Measurements from ENCODE around the gene GPR137B. TPM values are rescaled to one million over a fixed set of nuclear protein-coding genes. Genes with fewer than 3 reads are reported as not detected.

GPR137B gene
- total and polyA plus RNA-seq, 2 experiments from 2014 or later: 4.5 to 11.1 TPM

- H3K9me3 Mint-ChIP-seq: no peaks in the 10 kb centered on the region
- DNase-seq (ENCODE audit: low spot score): peak; percentile 61
- no peaks in the 10 kb centered on the region for H3K36me3 Mint-ChIP-seq (ENCODE audit: low read depth)
These were observed 39.3 kb upstream of the GPR137B start for GRCh38 chr1:236103059-236103458.

More at GRCh38 chr1:236103059-236103458, 39.3 kb upstream of the GPR137B start:
- peaks cover 9% of the 10 kb centered on the region for H3K4me1 Mint-ChIP-seq
- no peaks in the 10 kb centered on the region for H3K36me3 ChIP-seq (ENCODE audit: insufficient read depth)
- H3K27ac Mint-ChIP-seq: no peak overlapping the region
- H3K9me2 ChIP-seq (ENCODE audit: insufficient read depth): no peaks in the 10 kb centered on the region
- peak overlapping the region; percentile 17; the same call in 1 of the 2 replicates for H3K4me3 ChIP-seq
- peaks cover 8% of the 10 kb centered on the region for H3K27me3 Mint-ChIP-seq (ENCODE audit: insufficient read depth, low read depth, poor library complexity)
- ATAC-seq: peak; percentile 88
- no peaks in the 10 kb centered on the region for H4K20me1 ChIP-seq (replicated peaks; ENCODE audit: insufficient read depth)
- no peaks in the 10 kb centered on the region for H3F3A ChIP-seq (replicated peaks; ENCODE audit: low read depth)
- 0 out of 3 replicates have a peak overlapping the region, but pooled peaks have one; percentile 25 for H3K4me3 Mint-ChIP-seq
- H3K4me1 ChIP-seq (ENCODE audit: insufficient read depth): no peaks in the 10 kb centered on the region
- H3K27ac ChIP-seq (ENCODE audit: low read depth): no peak overlapping the region
- H2AFZ ChIP-seq: peak overlapping the region; percentile 77
- no peak for TF ChIP-seq NANOG (IDR thresholded peaks at IDR 0.05; ENCODE audit: borderline replicate concordance)
- no peak for TF ChIP-seq ZNF114 (CRISPR knock-in tag; IDR thresholded peaks at IDR 0.05)
- TF ChIP-seq JUNB (IDR thresholded peaks at IDR 0.05; ENCODE audit: unreplicated experiment): no peak
- no peak for TF ChIP-seq POLR2AphosphoS5 (IDR thresholded peaks at IDR 0.05; ENCODE audit: low read depth)
- TF ChIP-seq EZH2phosphoT487 (IDR thresholded peaks at IDR 0.05; ENCODE audit: unreplicated experiment): no peak
- TF ChIP-seq, protein P1, sequence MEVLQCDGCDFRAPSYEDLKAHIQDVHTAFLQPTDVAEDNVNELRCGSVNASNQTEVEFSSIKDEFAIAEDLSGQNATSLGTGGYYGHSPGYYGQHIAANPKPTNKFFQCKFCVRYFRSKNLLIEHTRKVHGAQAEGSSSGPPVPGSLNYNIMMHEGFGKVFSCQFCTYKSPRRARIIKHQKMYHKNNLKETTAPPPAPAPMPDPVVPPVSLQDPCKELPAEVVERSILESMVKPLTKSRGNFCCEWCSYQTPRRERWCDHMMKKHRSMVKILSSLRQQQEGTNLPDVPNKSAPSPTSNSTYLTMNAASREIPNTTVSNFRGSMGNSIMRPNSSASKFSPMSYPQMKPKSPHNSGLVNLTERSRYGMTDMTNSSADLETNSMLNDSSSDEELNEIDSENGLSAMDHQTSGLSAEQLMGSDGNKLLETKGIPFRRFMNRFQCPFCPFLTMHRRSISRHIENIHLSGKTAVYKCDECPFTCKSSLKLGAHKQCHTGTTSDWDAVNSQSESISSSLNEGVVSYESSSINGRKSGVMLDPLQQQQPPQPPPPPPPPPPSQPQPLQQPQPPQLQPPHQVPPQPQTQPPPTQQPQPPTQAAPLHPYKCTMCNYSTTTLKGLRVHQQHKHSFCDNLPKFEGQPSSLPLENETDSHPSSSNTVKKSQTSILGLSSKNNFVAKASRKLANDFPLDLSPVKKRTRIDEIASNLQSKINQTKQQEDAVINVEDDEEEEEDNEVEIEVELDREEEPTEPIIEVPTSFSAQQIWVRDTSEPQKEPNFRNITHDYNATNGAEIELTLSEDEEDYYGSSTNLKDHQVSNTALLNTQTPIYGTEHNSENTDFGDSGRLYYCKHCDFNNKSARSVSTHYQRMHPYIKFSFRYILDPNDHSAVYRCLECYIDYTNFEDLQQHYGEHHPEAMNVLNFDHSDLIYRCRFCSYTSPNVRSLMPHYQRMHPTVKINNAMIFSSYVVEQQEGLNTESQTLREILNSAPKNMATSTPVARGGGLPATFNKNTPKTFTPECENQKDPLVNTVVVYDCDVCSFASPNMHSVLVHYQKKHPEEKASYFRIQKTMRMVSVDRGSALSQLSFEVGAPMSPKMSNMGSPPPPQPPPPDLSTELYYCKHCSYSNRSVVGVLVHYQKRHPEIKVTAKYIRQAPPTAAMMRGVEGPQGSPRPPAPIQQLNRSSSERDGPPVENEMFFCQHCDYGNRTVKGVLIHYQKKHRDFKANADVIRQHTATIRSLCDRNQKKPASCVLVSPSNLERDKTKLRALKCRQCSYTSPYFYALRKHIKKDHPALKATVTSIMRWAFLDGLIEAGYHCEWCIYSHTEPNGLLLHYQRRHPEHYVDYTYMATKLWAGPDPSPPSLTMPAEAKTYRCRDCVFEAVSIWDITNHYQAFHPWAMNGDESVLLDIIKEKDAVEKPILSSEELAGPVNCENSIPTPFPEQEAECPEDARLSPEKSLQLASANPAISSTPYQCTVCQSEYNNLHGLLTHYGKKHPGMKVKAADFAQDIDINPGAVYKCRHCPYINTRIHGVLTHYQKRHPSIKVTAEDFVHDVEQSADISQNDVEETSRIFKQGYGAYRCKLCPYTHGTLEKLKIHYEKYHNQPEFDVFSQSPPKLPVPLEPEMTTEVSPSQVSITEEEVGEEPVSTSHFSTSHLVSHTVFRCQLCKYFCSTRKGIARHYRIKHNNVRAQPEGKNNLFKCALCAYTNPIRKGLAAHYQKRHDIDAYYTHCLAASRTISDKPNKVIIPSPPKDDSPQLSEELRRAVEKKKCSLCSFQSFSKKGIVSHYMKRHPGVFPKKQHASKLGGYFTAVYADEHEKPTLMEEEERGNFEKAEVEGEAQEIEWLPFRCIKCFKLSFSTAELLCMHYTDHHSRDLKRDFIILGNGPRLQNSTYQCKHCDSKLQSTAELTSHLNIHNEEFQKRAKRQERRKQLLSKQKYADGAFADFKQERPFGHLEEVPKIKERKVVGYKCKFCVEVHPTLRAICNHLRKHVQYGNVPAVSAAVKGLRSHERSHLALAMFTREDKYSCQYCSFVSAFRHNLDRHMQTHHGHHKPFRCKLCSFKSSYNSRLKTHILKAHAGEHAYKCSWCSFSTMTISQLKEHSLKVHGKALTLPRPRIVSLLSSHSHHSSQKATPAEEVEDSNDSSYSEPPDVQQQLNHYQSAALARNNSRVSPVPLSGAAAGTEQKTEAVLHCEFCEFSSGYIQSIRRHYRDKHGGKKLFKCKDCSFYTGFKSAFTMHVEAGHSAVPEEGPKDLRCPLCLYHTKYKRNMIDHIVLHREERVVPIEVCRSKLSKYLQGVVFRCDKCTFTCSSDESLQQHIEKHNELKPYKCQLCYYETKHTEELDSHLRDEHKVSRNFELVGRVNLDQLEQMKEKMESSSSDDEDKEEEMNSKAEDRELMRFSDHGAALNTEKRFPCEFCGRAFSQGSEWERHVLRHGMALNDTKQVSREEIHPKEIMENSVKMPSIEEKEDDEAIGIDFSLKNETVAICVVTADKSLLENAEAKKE (CRISPR knock-in tag; IDR thresholded peaks at IDR 0.05): no peak
- no peak for TF ChIP-seq STAT1 (IDR thresholded peaks at IDR 0.05; ENCODE audit: unreplicated experiment)
- no peak for TF ChIP-seq EZH2 (IDR thresholded peaks at IDR 0.05; ENCODE audit: low read depth, unreplicated experiment)
- TF ChIP-seq ETS1 (IDR thresholded peaks at IDR 0.05): no peak
- TF ChIP-seq CTCF (conservative IDR thresholded peaks at IDR 0.05; ENCODE audit: low read depth in 2 of 2): no peak
- no peak for TF ChIP-seq CREB1 (CRISPR knock-in tag; IDR thresholded peaks at IDR 0.05; ENCODE audit: low read depth)
- TF ChIP-seq ZNF331 (CRISPR knock-in tag; IDR thresholded peaks at IDR 0.05; ENCODE audit: low read depth): no peak
- TF ChIP-seq, protein P2, sequence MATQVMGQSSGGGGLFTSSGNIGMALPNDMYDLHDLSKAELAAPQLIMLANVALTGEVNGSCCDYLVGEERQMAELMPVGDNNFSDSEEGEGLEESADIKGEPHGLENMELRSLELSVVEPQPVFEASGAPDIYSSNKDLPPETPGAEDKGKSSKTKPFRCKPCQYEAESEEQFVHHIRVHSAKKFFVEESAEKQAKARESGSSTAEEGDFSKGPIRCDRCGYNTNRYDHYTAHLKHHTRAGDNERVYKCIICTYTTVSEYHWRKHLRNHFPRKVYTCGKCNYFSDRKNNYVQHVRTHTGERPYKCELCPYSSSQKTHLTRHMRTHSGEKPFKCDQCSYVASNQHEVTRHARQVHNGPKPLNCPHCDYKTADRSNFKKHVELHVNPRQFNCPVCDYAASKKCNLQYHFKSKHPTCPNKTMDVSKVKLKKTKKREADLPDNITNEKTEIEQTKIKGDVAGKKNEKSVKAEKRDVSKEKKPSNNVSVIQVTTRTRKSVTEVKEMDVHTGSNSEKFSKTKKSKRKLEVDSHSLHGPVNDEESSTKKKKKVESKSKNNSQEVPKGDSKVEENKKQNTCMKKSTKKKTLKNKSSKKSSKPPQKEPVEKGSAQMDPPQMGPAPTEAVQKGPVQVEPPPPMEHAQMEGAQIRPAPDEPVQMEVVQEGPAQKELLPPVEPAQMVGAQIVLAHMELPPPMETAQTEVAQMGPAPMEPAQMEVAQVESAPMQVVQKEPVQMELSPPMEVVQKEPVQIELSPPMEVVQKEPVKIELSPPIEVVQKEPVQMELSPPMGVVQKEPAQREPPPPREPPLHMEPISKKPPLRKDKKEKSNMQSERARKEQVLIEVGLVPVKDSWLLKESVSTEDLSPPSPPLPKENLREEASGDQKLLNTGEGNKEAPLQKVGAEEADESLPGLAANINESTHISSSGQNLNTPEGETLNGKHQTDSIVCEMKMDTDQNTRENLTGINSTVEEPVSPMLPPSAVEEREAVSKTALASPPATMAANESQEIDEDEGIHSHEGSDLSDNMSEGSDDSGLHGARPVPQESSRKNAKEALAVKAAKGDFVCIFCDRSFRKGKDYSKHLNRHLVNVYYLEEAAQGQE (IDR thresholded peaks at IDR 0.05; ENCODE audit: unreplicated experiment): no peak
- H3K4me2 ChIP-seq: peak overlapping the region; percentile 23
- no peaks in the 10 kb centered on the region for H3K79me2 ChIP-seq (replicated peaks; ENCODE audit: insufficient read depth)
- H3K27me3 ChIP-seq (ENCODE audit: insufficient read depth): no peaks in the 10 kb centered on the region
